Liver (tissue), 3 donors: Measurements from ENCODE around the gene KRT9.

Experiments
- GABPA ChIP-seq, 2 donors: IDR thresholded peaks in 1 of 2; conservative IDR thresholded peaks in 1 of 2; 2 replicates each; pipeline ENCODE4 v1.6.1; 2016; ENCODE audit warnings: antibody characterized with exemption in 2 of 2, mild to moderate bottlenecking in 1 of 2, moderate library complexity in 1 of 2
- RAD21 ChIP-seq, 2 donors: IDR thresholded peaks; 2 replicates each; pipeline ENCODE4 v1.6.1; 2016; ENCODE audit warnings: antibody characterized with exemption in 2 of 2, mild to moderate bottlenecking in 2 of 2
- SP1 ChIP-seq: IDR thresholded peaks from 2 replicates; pipeline ENCODE4 v1.6.1; 2018; ENCODE audit warnings: antibody characterized with exemption, mild to moderate bottlenecking
- TAF1 ChIP-seq: conservative IDR thresholded peaks from 2 replicates; pipeline ENCODE4 v1.6.1; 2016; ENCODE audit warnings: antibody characterized with exemption, mild to moderate bottlenecking
- YY1 ChIP-seq: IDR thresholded peaks from 2 replicates; pipeline ENCODE4 v1.6.1; 2016; ENCODE audit warnings: antibody characterized with exemption, mild to moderate bottlenecking
- TF ChIP-seq, protein P1 (sequence below): fragments of 150-350 bp; IDR thresholded peaks from 2 replicates; pipeline ENCODE4 v1.5.1; 2017; ENCODE audit warnings: improper control_type of control experiment, low read depth, low read length; ENCODE audit not compliant: missing input control
- TF ChIP-seq, protein P2 (sequence below): IDR thresholded peaks from 2 replicates; pipeline ENCODE4 v1.6.1; 2016; ENCODE audit warnings: antibody characterized with exemption
- TF ChIP-seq, protein P3 (sequence below): IDR thresholded peaks from 2 replicates; pipeline ENCODE4 v1.6.1; 2016; ENCODE audit warnings: antibody characterized with exemption, mild to moderate bottlenecking
- TF ChIP-seq, protein P4 (sequence below): IDR thresholded peaks from 2 replicates; pipeline ENCODE4 v1.6.1; 2016; ENCODE audit warnings: antibody characterized with exemption
- donor health status: healthy.
- donor health status: healthy.

DNA sequence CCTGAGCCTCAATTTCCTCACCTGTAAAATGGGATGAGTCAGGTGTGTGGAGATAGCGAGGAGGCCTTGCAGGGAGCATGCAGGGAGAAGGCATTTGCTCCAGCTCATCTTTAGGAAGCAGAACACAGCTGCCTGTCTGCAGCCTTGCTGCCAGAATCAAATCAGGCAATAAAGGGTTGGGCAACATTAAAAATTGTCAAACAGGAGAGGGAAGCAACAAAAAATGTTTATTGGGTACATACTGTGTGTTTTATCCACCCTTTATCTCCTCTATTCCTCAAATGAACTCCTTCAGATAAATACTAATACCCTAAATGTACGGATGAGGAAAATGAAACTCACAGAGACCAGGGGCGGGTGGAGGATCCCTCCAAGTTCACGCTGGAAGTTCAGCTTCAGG, 28.5 kb upstream of the KRT9 start:
- TF ChIP-seq, protein P1, sequence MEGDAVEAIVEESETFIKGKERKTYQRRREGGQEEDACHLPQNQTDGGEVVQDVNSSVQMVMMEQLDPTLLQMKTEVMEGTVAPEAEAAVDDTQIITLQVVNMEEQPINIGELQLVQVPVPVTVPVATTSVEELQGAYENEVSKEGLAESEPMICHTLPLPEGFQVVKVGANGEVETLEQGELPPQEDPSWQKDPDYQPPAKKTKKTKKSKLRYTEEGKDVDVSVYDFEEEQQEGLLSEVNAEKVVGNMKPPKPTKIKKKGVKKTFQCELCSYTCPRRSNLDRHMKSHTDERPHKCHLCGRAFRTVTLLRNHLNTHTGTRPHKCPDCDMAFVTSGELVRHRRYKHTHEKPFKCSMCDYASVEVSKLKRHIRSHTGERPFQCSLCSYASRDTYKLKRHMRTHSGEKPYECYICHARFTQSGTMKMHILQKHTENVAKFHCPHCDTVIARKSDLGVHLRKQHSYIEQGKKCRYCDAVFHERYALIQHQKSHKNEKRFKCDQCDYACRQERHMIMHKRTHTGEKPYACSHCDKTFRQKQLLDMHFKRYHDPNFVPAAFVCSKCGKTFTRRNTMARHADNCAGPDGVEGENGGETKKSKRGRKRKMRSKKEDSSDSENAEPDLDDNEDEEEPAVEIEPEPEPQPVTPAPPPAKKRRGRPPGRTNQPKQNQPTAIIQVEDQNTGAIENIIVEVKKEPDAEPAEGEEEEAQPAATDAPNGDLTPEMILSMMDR, result no peak
- TF ChIP-seq, protein P2, sequence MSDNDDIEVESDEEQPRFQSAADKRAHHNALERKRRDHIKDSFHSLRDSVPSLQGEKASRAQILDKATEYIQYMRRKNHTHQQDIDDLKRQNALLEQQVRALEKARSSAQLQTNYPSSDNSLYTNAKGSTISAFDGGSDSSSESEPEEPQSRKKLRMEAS, result no peak
- TF ChIP-seq SP1 (no peak), RAD21 (IDR thresholded peaks at IDR 0.05) (no peak), YY1 (no peak), GABPA (IDR thresholded peaks at IDR 0.05 in 1 of 2, conservative IDR thresholded peaks at IDR 0.05 in 1 of 2) (no peak), TAF1 (no peak)
- TF ChIP-seq, protein P3, sequence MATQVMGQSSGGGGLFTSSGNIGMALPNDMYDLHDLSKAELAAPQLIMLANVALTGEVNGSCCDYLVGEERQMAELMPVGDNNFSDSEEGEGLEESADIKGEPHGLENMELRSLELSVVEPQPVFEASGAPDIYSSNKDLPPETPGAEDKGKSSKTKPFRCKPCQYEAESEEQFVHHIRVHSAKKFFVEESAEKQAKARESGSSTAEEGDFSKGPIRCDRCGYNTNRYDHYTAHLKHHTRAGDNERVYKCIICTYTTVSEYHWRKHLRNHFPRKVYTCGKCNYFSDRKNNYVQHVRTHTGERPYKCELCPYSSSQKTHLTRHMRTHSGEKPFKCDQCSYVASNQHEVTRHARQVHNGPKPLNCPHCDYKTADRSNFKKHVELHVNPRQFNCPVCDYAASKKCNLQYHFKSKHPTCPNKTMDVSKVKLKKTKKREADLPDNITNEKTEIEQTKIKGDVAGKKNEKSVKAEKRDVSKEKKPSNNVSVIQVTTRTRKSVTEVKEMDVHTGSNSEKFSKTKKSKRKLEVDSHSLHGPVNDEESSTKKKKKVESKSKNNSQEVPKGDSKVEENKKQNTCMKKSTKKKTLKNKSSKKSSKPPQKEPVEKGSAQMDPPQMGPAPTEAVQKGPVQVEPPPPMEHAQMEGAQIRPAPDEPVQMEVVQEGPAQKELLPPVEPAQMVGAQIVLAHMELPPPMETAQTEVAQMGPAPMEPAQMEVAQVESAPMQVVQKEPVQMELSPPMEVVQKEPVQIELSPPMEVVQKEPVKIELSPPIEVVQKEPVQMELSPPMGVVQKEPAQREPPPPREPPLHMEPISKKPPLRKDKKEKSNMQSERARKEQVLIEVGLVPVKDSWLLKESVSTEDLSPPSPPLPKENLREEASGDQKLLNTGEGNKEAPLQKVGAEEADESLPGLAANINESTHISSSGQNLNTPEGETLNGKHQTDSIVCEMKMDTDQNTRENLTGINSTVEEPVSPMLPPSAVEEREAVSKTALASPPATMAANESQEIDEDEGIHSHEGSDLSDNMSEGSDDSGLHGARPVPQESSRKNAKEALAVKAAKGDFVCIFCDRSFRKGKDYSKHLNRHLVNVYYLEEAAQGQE, result no peak
- TF ChIP-seq, protein P4, sequence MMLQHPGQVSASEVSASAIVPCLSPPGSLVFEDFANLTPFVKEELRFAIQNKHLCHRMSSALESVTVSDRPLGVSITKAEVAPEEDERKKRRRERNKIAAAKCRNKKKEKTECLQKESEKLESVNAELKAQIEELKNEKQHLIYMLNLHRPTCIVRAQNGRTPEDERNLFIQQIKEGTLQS, result no peak
